Stimulated activated CD4-positive, alpha-beta T cell treated with anti-CD3 and anti-CD28 coated beads, Interleukin-4, amount 100 ng/mL, for 48 hours (primary cell): ENCODE results near the gene CPNE5.
A peak's percentile ranks its signal among the peaks of the same experiment; 100 is the strongest.

Source experiments
- DNase-seq, 2 donors: peaks; one replicate each; pipeline ENCODE4 v3.0.0-alpha.2; 2020; ENCODE audit warnings: low read depth in 2 of 2

The CPNE5 gene

DNA sequence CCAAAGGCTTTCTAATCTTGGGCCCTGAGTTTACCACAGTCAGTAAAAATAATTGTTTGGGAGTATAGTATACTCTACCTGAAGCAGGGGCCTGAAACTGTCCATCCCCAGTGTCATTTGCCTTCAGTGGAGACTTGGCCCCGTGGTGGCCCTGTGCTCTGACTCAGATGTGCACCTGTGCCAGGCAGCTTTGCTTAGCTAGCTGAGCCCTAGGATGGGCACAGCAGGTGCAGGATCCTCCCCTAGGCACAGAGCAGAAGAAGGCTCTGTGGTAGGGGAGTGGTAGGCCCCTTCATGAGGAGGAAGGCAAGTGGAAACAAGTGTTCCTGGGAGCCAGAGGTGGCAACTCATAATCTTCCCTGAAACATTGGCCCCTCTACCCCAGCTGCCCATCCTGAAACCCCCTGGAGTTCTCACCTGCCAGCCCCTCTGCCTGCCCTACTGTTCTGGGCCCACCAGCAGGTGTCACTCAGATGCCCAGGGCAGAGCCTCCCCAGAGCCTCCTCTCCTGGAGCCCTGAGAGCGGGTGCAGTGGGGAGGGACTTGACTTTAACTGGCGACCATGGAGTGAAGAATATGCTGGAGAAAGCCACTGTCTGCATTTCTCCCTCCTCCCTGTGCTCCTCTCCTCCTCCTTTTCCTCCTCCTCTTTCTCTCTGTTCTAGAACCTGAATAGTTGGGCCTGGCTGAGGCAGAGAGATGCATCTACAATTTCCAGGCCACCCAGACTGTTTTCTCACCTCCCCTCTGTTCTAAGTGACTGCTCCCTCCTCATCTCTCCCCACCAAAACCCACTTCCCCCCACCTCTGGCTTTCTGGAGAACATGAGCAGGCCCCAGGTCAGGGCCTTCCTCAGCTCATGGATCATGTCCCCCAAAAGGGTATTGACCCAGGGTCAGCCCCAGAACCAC lies 2.9 kb downstream of the CPNE5 start:
- DNase-seq, result no peak

DNA sequence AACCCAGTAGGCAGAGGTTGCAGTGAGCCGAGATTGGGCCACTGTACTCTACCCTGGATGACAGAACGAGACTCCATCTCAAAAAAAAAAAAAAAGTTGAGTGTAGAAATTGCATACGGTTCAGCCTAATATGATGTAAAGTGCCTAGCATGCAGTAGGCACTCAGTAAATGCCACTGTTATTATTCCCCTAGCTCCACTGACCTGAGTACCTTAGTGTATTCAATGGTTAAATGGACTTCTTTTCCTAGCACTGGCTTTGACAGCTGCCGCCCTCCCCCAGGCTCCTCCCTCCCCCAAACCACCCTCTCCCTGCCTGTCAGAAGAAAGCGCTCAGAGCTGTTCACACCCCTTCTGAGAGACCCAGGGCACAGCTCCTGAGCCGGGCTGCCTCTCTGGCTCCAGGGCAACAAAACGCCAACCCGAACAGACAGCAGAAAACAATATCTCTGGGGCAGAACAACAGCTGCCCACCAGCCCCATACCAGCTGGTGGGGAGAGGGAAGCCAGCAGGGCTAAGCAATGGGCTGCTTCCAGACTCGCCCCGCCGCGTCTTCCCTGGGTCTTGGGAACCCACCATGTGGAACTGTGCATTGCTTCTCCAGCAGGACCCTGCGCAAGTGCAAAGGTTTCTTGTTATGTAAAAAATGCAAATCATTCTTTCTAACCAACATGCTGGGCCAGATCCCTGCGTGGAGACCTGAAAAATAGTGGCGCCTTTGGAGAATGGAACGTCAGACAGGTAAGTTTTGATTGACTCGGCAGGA lies 4.5 kb downstream of the CPNE5 start:
- no peak for DNase-seq

DNA sequence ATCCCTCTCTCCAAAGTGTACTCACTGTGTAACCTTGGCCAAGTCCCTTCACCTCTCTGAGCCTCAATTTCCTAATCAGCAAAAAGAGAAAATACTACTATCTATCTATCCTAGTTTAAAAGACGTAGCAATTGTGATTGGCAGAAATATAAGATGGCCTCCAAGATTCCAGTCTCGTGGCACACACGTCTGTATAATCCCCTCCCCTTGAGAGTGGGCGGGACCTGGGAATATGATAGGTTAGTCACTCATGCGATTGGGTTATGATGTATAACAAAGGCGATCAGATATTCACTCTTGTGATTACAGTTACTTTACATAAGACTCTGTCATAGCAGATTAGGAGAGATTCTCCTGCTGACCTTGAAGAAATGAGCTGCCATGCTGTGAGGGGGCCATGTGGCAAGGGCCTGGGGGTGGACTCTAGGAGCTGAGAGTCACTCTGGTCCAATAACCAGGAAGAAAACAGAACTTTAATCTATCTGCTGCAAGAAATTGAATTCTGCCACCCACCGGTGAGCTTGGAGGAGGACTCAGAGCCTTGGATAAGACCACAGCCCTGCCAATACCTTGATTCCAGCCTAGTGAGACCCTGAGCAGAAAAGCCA lies 6.0 kb downstream of the CPNE5 start:
- DNase-seq, result no peak

DNA sequence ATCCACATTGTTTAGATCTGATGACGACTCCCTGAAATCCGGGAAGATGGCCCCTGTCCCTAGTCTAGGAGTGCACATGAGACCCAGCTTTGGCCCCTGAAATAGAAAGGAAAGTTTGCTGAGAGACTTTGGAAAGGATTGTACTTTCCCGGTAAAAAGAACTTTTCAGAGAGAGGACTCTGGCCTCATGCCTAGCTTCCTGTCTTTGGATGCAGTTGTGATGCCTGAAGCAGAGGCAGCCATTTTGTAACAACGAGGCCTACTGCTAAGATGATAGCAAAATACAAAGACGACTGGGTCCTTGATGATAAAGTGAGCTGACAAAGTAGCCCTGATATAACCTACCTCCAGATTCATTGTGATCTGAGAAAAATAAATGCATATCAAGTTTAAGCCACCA lies 6.9 kb downstream of the CPNE5 start:
- no peak for DNase-seq

DNA sequence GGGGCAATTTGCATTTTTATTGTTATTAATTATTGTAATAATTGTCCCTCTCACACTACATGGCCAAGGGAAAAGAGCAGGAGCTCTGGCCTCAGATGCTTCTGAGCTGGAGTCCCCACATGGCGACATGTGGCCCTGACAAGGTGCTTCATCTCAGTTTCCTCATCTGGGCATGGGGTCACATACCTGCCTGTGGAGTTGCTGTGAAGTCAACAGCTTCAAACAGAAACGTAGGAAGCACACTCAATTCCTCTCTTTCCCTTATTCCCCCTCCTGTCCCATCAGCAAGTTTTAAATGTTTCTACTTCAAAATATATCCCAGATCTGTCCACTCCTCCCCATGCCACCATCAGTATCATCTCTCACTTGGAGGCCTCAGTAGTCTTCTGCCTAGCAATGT lies 8.7 kb downstream of the CPNE5 start:
- no peak for DNase-seq

DNA sequence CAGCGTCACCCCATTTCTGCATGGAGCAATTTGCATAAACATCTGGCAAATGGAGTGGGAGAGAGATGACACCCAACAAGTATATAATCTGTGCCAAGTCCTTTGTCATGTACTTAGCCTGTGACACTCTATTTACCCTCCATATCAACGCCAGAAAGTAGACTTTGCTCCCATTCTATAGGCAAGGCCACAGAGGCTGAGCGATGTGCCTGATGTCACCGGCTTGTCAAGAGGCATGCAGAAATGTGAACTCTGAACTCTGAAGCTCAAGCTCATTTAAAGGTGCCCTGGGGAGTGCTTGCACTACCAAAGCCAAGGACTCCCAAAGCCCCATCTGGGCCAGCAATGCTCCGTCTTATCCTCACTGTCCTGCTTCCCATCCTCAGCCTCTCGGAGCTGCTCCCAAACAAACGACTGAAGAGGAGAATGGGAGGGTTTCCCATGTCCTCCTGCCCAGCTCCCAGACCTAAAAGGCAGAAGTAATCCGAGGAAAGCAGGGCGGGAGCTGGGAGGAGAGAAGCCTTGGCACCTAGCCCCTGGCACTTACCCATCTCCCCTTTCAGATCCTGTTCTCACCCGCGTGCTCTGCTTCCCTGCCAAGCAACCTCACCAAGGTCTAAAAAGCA lies 9.2 kb downstream of the CPNE5 start:
- no peak for DNase-seq

DNA sequence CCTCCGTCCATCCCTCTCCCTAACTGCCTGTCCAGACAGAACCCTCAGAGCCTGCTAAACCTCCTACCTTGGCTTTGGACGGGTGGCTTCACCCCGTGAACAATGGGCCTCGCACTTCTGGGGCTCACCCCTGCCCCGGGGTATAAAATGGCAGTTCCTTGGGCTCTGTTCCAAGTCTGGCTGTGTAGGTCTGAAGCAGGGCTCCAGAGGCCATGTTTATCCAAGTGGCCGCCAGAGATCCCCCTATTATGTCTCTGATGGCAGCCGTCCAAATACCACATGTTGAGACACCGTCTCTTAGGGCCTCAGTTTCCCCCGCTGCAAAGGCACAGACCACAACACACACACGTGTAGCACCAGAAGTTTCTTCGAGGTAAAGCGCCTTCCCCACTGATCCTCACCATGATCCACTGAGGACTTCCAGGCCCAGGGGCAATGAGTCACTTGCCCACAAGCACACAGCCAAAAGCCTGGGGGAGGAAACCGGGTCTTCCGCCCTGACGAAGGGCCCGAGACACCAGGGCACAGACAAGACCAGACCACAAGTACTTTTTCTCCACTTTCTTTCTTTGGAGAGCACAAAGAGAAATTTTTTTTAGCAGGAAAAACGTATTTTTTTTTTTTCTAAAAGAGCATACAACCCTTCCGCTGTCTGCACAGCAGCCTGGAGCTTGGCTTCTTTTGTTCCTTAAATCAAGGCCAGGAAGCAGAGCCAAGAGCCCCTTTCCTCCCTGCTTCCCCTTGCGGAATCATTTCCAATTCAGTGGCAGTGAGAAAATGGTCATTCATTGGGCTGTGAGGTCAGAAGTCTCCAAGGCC lies 11.8 kb downstream of the CPNE5 start:
- DNase-seq, result peak in 1 of 2 donors; percentile 12

DNA sequence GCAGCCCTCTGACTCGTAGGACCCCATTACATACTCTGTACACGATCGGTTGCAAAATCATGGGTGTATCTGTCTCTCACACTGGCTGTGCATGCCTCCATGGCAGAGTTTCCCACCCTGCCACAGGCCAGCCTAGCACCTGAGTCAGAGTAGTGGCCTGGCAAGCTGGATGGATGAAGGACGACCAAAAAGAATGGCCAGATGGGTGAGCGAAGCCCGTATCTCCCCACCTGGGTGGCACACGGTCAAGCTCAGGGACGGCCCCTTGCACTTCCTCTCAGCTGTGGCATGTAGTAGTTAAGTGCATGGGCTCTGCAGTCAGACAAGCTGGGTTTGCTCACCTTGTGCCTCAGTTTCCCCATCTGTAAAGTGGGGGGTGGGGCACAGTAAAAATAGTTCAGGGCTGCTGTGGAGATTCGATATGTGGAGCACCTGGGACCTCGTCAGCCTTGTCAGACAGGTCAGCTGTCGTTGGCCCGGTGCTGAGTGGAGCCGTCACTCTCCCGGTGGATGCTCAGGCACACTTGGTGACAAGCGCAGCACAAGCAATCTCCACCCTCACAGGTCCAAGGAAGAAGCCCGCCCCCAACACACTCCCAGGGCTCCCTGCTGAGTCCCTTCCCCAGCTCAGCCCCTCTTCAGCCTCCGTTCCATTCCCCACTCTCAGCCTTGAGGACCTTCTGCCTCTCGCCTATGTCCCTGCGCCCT lies 12.6 kb downstream of the CPNE5 start:
- DNase-seq, result no peak

DNA sequence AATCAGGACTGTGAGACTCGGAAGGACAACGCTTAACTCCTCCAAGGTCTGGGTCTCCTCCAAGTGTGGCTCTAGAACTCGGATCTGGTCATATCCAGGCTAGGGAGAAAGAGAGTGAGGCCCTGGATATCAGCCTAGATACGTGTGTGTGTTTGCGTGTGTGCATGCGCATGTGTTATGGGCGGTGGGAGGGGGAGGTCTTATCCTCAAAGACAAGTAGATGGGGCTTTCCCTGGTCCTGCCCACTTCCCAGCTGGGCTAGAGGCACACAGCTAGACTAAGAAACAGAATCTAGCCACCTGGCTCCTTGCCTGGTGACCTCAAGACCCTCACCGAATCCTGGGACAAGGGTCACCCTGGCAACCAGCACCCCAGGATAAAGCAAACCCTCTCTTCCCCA lies 13.2 kb downstream of the CPNE5 start:
- no peak for DNase-seq

DNA sequence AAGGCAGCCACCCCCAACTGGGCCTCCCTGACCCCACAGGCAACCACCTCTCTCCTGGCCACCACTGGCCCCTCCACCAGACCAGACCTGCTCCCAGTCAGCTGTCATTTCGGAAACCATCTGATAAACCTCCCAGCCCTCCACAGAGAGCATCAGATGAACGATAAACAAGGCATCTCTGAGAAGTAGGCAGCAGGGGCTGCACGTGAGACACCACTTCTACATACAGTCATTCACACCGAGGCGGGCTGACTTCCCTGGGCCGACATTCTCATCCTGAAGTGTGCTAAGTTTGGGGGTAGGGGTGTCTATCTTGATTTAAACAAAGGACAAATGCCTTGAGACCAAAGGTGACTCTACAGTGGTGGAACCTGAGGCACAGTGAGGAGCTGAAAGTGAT lies 13.8 kb downstream of the CPNE5 start:
- no peak for DNase-seq

DNA sequence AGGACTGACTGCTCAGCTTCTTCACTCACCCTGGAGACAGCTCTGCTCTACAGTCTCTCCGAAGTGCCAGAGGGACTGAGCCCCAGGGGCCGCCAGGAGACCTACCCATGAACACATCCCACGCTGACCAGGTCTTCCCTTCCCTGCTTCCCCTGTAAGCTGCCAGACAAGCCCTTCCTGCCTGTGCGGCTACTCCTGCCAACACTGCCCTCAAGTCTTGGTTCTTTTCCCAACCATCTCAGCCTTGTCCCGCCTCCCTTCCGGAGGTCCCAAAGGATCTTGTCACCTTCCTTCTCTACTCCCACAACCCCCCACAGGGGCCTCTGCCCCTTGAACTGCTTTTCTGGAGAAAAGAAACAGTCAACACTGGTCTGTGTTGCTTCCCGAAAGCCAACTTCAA lies 15.0 kb downstream of the CPNE5 start:
- no peak for DNase-seq

DNA sequence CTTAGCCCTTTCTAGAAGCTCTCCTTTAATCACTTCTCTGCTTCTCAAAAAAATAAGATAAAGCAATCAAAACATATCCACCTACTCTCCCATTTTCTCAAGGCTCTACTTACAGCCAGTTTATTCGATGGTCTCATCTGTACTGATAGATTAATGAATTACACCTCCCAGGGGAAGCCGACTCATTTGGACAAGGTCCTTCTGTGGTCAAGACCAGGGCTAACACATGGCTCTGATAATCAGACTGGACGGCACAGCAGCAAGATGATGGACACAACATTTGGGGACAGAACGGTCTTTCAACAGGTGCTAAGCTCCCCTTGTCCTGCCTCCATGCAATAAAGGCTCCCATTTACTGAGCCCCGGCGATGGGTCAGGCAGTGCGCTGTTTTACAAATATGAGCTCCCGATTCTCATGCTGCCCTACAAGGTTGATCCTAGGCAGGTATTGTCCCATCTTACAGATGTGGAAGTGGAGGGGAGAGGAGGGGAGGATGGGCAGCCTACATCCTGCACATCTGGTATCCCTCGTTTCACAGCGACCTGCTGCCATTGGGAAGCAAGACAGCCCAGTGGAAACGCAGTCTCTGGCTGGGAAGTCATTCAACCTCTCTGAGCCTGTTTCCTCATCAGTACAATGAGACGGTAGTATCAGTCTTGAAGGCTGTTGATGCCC lies 15.7 kb downstream of the CPNE5 start:
- DNase-seq, result no peak

DNA sequence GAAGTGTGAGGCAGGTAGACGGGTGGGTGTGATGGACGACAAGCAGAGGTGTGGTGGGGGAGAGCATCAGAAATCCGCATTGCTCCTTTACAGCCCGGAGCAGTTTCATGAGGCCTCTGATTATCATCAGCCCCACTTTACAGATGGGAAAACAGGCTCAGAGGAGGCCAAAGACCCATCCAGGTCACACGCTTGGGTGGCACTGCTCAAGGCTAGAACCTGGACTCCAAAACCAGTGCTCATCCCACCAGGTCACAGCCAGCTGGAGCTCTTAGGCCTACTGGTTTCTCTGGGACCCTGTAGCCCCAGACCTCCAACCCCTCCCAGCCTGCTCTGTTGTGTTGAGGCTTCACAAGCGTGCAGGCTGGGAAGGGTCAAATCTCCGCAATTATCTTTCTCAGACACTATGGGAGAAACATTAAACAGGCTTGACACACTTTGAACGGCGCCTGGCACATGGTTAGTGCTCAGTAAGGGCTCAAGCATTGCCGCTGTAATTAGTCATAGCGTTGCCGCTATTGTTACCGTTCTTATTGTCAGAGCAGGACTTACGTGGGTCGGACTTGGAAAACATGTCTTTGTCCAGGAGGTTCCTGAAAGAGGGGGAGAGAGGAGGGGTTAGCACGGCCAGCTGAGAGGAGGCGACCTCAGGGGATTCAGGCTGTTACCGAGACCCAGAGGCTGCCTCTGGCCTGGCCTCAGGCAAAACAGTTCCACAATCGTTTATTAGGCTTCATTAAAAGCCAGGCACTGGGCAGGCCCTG lies 16.6 kb downstream of the CPNE5 start:
- no peak for DNase-seq

DNA sequence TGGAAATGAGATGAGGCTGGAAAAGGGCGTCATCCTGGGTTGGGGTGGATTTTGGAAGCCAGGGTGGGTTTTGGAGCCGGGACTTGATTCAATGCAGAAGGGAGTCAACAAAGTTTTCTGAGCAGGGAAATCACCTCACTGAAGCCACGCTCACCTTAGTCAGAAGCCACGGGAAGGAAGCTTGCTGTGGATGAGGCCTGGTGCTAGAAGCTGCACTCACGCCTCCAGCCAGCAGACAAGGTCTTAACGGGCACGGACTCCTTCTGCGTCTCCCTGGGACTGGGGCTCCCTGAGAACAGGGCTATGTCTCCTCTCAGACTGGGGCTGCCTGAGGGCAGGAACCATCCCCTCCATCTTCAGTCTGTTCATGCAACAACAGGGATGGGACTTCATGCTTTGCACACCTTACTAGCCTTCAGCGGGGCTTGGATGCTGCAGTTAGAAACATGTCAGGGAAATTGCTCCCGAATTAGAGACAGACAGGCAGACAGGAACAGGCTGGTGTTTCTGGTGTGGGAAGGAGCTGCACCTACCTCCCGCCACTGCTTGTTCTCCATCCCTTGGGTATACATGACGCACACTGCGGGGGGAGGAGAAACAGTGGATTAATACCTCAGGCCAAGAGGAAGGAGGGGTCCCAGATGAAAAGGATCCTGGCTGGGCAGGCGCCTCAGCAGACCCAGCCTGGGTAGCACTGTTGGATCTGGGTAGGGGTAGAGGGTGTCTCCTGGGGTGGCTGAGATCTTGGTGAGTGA lies 17.5 kb downstream of the CPNE5 start:
- DNase-seq, result no peak

DNA sequence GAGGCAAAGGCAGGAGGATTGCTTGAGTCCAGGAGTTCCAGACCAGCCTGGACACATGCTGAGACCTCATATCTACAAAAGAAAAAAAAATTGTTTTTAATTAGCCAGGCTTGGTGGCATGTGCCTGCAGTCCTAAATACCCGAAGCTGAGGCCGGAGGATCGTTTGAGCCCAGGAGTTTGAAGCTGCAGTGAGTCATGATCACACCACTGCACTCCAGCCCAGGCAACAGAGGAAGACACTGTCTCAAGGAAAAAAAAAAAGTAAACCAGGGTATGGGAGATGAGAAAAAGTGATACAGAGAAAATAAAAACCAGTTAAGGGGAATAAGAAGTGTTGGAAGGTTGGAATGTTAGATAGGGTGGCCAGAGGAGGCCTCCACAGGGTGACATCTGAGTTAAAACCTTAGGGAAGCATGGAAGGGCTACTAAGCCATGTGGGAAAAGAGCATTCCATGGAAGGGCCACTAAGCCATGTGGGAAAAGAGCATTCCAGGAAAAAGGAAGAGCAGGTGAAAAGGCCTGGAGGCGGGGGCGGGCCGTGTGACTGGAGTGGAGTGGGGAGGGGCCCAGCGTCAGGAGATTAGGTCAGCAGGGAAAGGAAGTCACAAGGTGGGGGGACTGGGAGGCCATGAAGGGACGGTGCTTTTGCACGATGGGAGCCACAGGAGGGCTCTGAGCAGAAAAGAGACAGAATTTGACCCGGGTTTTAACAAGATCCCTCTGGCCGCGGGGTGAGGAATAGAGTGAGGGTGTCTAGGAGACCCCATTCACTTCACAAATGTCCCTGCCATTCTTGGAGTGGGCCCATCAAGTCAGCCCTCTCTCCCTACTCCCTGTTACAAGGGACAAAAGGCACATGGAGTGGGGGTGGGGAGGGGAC lies 18.3 kb downstream of the CPNE5 start:
- DNase-seq, result no peak

DNA sequence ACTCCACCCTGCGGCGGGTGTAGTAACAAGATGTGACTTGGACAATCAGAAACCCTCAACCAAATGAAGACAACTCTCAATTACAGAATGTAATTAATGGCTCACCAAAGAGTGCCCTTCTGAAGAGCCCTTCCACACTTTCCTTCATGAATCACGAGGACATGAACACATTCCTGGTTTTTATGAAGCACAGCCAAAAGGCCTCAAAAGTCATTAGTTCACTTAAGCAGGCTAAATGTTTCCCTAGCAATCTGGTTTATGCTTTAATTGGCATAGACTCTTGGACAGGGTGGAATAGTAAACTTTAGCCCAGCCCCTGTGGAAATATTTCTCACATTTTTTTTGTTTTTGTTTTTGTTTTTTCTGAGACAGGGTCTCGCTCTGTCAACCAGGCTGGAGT lies 20.5 kb downstream of the CPNE5 start:
- DNase-seq, result no peak

DNA sequence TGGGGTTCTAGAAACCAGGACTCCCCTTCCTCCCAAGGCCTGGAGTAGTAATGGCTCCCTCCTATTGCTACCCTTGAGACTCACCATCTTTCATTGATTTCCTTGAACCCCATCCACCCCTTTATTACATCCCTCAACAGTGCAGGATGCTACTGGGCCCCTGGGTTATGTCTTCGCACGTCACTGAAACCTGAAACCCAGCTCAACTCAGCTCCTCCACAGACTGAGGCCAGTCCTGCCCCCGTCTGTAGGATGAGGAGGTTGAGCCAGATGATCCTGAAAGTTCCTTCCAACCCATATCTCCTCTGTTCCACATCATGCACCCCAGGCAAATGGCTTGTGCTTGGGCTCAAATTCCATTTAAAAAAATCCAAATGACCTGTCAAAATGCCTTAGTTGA lies 21.4 kb downstream of the CPNE5 start:
- DNase-seq, result no peak
